8988T (cell line): ENCODE data around the gene EFNA5.
"Not testable (repeated sequence)": the region's sequence is repeated elsewhere in the genome, so short reads cannot be mapped to it uniquely, and the experiment has no call there.

Experiments used
- DNase-seq: peaks from one replicate; pipeline ENCODE4 v3.0.0; 2011

The EFNA5 gene

DNA sequence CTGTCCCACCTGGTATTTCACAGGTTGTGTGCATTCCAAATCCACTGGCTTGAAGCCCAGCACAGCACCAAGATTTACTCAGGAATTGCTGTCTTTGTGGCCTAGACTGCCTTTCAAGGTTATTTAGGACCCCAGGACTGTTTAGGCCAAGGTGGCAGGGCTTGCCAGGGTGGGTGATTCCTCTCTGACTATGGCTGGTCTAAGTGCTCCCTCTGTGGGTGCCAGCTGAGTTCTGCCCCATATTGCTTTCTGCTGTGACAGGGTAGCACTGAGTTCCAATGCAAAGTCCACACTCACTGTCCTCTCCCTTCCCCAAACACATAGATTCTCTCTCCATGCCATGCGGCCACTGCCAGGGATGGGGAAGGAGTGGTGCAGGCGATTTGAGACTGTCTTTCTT is 318.2 kb downstream of the EFNA5 start:
- no peak for DNase-seq

DNA sequence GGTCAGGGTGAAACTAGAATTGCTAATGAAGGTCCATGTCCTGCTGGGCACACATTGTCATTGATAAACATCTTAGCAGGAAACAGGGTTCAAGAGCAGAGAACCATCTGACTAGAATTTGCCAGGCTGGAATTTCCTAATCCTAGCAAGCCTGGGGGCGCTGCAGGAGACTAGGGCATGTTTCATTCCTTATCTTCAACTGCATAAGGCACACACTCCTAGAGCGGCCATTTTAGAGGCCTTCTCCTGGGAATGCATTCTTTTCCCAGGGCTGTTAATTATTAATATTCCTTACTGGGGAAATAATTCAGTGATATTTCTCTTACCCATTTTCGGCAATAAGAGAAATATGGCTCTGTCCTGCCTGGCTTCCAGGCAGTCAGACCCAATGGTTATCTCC is 324.2 kb downstream of the EFNA5 start:
- DNase-seq = not testable (repeated sequence)

DNA sequence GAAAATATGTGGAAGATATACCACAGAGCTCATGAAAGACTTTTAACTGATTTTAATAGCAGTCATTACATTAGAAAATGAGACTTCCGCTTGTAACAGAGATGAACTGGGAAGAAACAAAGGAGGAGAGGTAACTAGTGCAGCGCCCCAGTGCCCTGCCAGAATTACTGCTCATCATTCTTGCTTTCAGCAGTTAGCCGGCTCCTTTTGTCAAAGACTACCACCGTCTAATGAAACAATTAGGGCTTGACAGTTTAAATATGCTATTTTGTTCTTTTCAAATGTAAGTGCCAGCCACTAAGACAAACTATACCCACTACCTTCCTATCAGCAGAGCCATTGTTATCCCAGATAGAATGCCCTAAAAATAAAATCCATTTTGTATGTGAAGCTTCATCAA is 328.4 kb downstream of the EFNA5 start:
- no peak for DNase-seq

DNA sequence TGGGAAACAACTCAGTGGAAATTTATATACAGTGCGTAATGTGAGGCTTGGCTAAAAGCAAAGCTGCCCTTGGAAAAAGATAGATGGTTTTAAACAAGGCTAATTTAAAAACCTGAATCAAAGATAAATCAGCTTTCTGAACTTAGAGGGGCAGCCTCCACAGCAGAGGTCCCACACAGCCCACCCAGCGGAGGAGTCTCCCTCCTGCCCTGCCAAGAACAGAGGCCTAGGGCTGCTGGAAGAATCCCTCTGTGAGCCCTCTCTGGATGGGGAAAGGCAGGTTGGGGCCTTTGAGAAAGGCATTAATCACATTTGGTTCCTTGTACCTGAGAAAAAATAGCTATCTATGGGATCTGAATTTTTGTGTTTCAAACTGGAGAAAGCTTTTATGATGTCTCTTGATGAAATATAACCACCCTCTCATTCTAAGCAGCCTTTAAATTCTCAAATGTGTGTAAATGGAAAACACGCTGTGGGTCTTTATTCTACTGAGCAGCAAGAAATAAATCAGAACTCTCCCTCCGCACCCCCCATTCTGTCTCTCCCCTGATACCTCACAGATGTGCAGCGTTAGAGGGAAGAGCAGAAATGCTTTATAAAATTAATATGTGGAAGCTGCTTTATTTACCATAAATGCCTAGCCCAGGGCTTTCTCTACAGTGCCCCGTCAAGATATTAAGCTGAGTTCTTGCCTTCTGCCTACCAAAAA is 329.2 kb downstream of the EFNA5 start:
- DNase-seq = no peak

DNA sequence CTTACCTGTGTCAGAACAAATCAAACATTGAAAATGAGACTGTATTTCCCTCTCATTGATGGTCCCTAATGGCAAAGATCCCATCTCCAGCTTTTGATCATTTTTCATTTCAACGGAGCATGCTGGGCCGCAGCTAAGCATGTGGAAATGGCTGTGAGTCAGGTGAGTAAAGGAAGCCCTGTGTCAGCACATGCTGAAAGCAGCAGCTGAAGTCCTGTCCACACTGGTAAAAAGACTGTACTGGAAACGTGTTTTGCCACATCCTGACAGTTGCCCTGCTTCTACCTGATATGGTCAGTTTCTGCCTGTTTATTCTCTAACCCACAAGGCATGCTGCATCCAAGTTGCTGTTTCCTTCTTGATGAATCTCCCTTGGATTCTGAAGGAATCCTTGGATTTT is 330.1 kb downstream of the EFNA5 start:
- DNase-seq = no peak

DNA sequence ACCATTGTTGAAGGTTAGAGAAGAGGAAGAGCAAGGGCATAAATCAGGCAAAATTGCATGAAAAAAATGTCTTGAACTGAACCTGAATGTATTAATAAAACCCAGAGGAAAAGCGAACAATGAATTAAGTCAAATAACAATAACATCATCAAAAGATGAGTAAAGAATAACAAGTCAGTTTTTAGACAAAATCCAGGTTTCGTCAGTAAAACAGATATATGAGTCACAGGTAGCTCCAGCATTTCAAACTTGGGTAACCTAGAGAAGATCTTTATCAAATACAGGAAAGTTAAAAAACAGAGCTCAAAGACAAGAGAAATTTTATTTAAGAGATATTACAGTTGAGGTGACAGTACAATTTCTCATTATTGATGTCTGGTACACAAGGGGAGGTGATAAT is 332.4 kb downstream of the EFNA5 start:
- DNase-seq = no peak

DNA sequence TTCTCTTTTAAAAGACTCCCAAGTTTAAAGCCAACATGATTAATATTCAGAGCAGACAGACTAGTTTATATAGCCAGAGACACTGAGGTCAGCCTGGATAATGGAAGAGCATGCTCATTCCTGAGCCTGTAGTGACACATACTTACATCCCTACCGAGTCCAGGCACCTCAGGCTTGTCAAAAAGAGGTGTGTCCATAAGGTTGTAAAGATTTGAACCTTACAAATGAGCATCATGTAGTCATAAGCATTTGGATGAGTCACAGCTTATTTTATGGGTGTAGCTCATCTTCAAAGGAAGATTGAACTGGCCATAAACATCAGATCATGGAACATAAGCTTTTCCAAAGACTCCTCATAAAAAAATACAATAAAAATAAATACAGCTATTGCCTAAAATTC is 333.5 kb downstream of the EFNA5 start:
- DNase-seq = no peak

DNA sequence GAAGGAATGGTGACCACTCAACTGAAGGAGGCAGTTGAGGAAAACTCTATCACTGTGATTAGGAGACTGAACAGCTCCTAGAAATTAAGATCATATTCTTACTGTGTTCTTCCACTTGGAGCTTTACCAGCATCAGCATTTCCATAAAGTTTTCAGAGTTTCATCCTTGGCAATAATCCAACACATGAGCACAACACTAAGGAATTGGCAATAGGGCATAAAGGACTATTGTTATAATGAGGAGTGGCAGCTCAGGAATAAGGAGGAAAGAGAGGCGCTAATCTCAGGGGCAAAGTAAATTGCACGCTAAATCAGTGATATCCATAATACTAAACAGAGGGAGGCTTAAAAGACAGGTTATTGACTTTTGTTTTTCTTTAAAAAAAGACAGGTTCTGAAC is 338.9 kb downstream of the EFNA5 start:
- DNase-seq = no peak

DNA sequence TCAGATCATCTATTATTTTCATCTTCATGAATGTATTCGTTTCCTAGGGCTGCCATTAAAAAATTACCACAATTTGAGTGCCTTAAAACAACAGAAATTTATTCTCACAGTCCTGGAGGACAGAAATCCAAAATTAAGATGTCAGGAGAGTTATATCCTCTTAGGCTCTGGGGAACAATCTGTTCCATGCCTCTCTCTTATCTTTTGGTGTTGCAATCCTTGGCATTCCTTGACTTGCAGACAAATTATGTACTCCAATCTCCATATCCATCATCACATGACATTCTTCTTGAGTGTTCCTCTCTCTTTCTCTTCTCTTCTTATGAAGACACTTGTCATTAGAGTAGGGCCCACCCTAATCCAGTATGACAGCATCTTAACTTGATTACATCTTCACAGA is 339.4 kb downstream of the EFNA5 start:
- DNase-seq = no peak

DNA sequence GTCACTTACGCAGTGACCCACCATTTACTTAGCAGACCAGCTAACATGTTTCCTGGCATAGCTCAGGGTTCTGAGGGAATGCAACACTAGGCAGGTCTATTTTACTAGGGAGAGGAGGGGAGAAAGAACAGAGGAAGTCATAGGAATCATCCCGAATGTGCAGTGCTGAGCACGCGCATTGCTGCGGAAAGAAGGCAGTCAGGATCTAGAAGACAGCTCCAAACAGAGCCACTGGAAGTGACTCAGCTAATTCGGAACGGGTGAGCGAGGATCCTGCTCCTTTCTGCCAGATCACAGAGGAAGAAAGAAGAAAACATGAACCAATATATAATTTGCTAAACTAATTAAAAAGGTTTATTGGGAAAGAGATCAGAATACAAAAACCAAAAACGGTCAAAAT is 339.8 kb downstream of the EFNA5 start:
- no peak for DNase-seq

DNA sequence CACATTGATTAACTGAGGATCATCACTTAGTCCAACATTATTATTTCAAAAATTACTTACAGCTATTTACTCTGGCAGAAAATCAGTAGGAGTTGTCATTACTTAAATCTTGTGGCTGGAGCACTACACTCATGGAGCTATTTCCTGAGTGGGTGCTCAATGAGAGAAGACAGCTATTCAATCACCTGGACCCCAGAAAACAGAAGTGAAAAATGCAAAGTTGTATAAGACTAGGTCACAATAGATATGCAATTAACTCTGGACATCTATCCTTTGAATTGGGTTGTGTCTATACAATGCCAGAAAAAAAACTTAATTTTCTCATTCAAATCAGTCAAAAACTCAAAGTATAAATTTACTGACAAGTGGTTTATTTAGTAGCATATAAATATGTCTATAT is 340.9 kb downstream of the EFNA5 start:
- DNase-seq = no peak
